Pancreas (tissue), 10 donors: ENCODE results near the gene HACE1. TPM values are rescaled to one million over a fixed set of nuclear protein-coding genes. Genes with fewer than 3 reads are reported as not detected.
"Not testable (repeated sequence)": the region's sequence is repeated elsewhere in the genome, so short reads cannot be mapped to it uniquely, and the experiment has no call there.

Experiments
- ATAC-seq, 4 donors: fragments of 200-7000 bp; cut with Tn5 transposase; one replicate each; pipeline versions ENCODE4 v1.8.0 to v1.9.1; 2020; ENCODE audit warnings: mild to moderate bottlenecking in 4 of 4, moderate library complexity in 4 of 4
- DNase-seq, 6 donors: peaks; one replicate each; pipeline ENCODE4 v3.0.0-alpha.2; 2020
- FAIRE-seq: peaks from 2 replicates; lab custom pipeline; 2012; peaks lifted over from hg19 to GRCh38; lab: Jason Lieb, UNC
- H3K27ac ChIP-seq, 4 donors: fragments of 200-600 bp; sonication (generic); 1 replicate in 3 of 4; 2 replicates in 1 of 4; pipeline versions ENCODE4 v1.5.0 to v1.8.0; 2020
- H3K27me3 ChIP-seq, 4 donors: fragments of 200-600 bp; one replicate each; pipeline ENCODE4 v1.8.0; 2021
- H3K36me3 ChIP-seq, 3 donors: fragments of 200-600 bp; sonication (generic) in 1 of 3; one replicate each; pipeline versions ENCODE4 v1.5.0 to v1.8.0; 2020 to 2021
- H3K4me1 ChIP-seq, 3 donors: fragments of 200-600 bp; one replicate each; pipeline ENCODE4 v1.8.0; 2021
- H3K4me3 ChIP-seq, 4 donors: fragments of 200-600 bp; sonication (generic) in 2 of 4; one replicate each; pipeline versions ENCODE4 v1.5.0 to v1.8.0; 2020 to 2021
- H3K9me3 ChIP-seq, 4 donors: fragments of 200-600 bp; one replicate each; pipeline ENCODE4 v1.8.0; 2021
- CTCF ChIP-seq, 4 donors: fragments of 200-600 bp; sonication (generic) in 3 of 4; IDR thresholded peaks; one replicate each; pipeline versions ENCODE4 v1.5.0 to v1.8.0; 2021; ENCODE audit warnings: antibody characterized with exemption in 4 of 4
- WGBS, 2 donors: extraction: QIAGEN DNeasy Blood & Tissue Kit; methylation state at CpG; one replicate each; pipeline ENCODE4 v1.1.7; 2013; 5-methylcytosine and 5-hydroxymethylcytosine counted together
- intact Hi-C, 3 donors: fragments of 100-400 bp; cut with DNase I; formaldehyde crosslinking; loops; one replicate each; pipeline versions ENCODE4 v1.11.1 to v1.14.2; 2022
- polyA plus RNA-seq, 2 donors: library from polyadenylated mRNA; stranded (reverse); fragments of 200-250 nt; gene quantifications; one replicate each; pipeline ENCODE4 v1.2.3, GENCODE V29; 2013
- total RNA-seq, 6 donors: library from RNA; stranded (reverse); fragmentation: NEBNext Ultra II Directional in 4 of 6; extraction: Animal tissue kit (Norgen Biotek cat#: 25700) in 4 of 6; gene quantifications; one replicate each; pipeline versions ENCODE4 v1.2.1 to v1.2.4, GENCODE V29; 2021 to 2023
- donor health status: healthy with polysubstance abuse.
- donor health status: DM: no; HTN: no; CAD: no; lungs with moderate emphysema.
- donor health status: DM: no; HTN: no; CAD: no.
- donor health status: control.
- donor health status: control.
- donor health status: Bipolar disorder and iron deficiency.
- donor health status: DM: yes; HTN: yes; CAD: no.
- donor health status: DM: no; HTN: no; CAD: no.
- donor health status: DM: no; HTN: no; CAD: no.
- donor health status: DM: yes; HTN: yes; CAD: no.

Gene HACE1
- total and polyA plus RNA-seq, 8 donors: 2.8 to 8.5 (median 4.1) TPM

DNA sequence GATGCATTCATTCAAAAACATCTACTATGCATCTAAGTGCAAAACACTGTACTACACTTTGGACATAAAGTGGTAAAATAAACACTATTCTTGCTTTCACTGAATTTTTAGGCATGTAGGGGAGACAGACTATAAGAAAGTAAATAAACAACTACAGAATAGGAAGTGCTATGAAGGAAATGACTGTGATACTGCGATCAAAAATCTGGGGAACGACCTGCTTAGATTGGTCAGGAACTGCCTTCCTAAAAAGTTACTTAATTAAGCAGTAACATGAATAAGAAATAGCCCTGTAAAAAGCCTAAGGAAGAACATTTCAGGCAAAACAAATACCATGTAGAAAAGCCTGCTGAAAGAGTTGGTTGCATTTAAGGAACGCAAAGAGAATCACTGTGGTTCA is 50.6 kb downstream of the HACE1 start:
- Histone ChIP-seq H3K27me3 (no peaks in the 10 kb centered on the region), H3K9me3 (no peaks in the 10 kb centered on the region), H3K36me3 (no peaks in the 10 kb centered on the region), H3K4me1 (no peaks in the 10 kb centered on the region), H3K4me3 (no peak overlapping the region), H3K27ac (no peak overlapping the region)
- ATAC-seq: no peak
- intact Hi-C loops: no loop called here
- WGBS, 2 donors: 90 to 91% methylated on average over 3 of the region's 3 CpGs
- no peak for TF ChIP-seq CTCF (IDR thresholded peaks at IDR 0.05)
- no peak for FAIRE-seq
- no peak for DNase-seq

GRCh38 chr6:104805335-104805734 is 54.4 kb downstream of the HACE1 start:
- H3K4me1 ChIP-seq, H3K4me3 ChIP-seq, FAIRE-seq, intact Hi-C loops, DNase-seq, H3K36me3 ChIP-seq, H3K9me3 ChIP-seq, ATAC-seq, H3K27ac ChIP-seq, H3K27me3 ChIP-seq: not testable (repeated sequence)
- 97 to 99% methylated on average over 4 of the region's 4 CpGs for WGBS, 2 donors

DNA sequence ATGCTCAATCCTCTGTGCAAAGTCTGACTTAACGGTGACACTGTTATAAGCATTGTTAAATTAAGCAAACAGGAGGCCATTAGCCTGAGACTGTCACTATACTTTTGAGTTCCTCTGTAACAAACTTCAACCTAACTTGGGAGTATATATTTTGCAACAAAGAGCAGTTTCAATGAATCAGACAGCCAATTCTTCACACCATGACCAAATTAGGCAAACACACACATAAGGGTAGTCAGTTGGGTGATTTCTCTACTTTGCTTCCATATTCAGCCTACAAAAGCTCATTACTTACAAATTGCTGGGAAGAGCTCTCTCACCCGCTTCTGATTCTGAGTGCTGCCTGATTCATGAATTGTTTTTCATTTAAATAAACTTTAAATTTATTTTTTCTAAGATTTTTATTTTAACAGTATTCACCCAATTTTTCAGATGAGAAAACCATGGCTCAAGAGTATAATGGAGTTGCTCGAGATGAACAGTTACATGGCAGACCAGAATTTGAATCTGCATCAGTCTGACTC is 60.5 kb downstream of the HACE1 start:
- intact Hi-C loops: no loop called here
- TF ChIP-seq CTCF (IDR thresholded peaks at IDR 0.05): no peak
- FAIRE-seq (no peak), ATAC-seq (no peak), DNase-seq (no peak)
- no peak overlapping the region for H3K27ac ChIP-seq
- WGBS, 2 donors: 92 to 94% methylated on average over 3 of the region's 3 CpGs
- no peaks in the 10 kb centered on the region for H3K9me3 ChIP-seq
- no peaks in the 10 kb centered on the region for H3K36me3 ChIP-seq
- no peaks in the 10 kb centered on the region for H3K27me3 ChIP-seq
- H3K4me1 ChIP-seq: no peaks in the 10 kb centered on the region
- no peak overlapping the region for H3K4me3 ChIP-seq

DNA sequence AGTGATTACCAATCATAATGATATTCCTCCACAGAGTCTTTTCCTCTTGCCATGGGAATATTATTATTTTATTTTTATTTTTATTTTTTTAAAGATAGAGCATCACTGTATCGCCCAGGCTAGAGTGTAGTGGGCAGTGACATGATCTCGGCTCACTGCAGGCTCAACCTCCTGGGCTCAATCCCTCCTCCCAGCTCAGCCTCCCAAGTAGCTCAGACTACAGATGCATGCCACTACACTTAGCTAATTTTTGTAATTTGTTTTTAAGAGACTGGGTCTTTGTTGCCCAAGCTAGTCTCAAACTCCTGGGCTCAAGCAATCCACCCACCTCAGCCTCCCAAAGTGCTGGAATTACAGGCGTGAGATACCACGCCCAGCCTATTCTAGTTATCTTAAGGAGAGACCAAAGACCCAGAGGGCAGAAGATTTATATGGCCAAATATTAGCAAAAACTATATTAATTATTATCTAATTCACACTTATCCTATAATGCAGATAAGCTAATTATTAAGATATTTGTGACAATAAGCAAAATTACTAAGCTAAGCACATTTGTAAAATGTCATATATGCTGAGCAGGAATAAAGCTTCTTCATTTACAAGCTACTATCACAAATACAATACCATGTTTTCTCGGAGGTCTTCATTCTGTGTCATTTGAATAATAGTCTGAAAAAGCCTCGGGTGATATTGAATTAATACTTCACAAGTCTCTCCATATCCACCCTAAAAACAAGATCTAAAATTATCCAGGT is 63.5 kb downstream of the HACE1 start:
- 92 to 95% methylated on average over 6 of the region's 6 CpGs for WGBS, 2 donors
- Histone ChIP-seq H3K27me3 (no peaks in the 10 kb centered on the region), H3K4me1 (no peaks in the 10 kb centered on the region), H3K27ac (no peak overlapping the region), H3K9me3 (no peaks in the 10 kb centered on the region), H3K4me3 (no peak overlapping the region), H3K36me3 (peaks cover 0 to 2% (median 0%) of the 10 kb centered on the region in 3 donors)
- intact Hi-C loops: no loop called here
- TF ChIP-seq CTCF (IDR thresholded peaks at IDR 0.05): no peak
- ATAC-seq: no peak
- DNase-seq: no peak
- FAIRE-seq: no peak

DNA sequence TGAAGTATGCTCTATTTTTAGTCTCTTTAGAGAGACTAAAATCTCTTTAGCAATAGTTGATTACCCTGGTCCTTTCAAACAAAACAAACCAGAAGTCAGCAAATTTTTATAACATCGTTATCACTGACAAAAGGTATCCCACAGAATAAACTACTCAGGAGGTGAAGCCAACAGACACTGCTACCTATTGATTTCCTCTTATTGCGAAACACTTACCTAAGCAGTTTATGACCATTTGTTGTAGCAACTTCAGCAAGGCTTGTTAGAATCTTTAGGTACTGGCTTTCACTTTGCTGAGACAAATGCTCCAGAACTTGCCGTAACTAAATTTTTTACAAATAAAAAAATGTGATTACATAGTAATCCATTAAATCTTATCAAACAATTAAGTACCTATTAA is 64.4 kb downstream of the HACE1 start:
- Histone ChIP-seq H3K9me3 (no peaks in the 10 kb centered on the region), H3K36me3 (peaks cover 0 to 3% (median 0%) of the 10 kb centered on the region in 3 donors), H3K27me3 (no peaks in the 10 kb centered on the region), H3K4me1 (no peaks in the 10 kb centered on the region), H3K4me3 (no peak overlapping the region), H3K27ac (no peak overlapping the region)
- TF ChIP-seq CTCF (IDR thresholded peaks at IDR 0.05): no peak
- FAIRE-seq (no peak), ATAC-seq (peak in 2 of 4 donors; percentile 45 to 59), DNase-seq (no peak)
- 54 to 69% methylated on average over 3 of the region's 3 CpGs for WGBS, 2 donors
- intact Hi-C loops: no loop called here
